Panc1 (cell line): Measurements from ENCODE around the gene CD300LG. TPM values are rescaled to one million over a fixed set of nuclear protein-coding genes. Genes with fewer than 3 reads are reported as not detected.
"Not testable (repeated sequence)": the region's sequence is repeated elsewhere in the genome, so short reads cannot be mapped to it uniquely, and the experiment has no call there.

Experiments
- ATAC-seq: fragments of 200-7000 bp; cut with Tn5 transposase; 2 replicates; pipeline ENCODE4 v1.9.1; 2020; ENCODE audit warnings: mild to moderate bottlenecking, moderate library complexity
- Bru-seq: library from RNA; stranded (reverse); fragments of 400-500 nt; gene quantifications from one replicate; lab custom pipeline; 2021; lab: Mats Ljungman, UMichigan
- BruChase-seq, 2 experiments: library from RNA; stranded (reverse); fragments of 400-500 nt; gene quantifications; one replicate each; lab custom pipeline; 2021; lab: Mats Ljungman, UMichigan
- BruUV-seq: library from RNA; stranded (reverse); fragments of 400-500 nt; replicated peaks from 2 replicates; lab custom pipeline; 2021; lab: Mats Ljungman, UMichigan
- CTCF ChIA-PET: fragments of 300-600 bp; sonication (Branson Sonifier 250); formaldehyde crosslinking; loops from one replicate; lab custom pipeline; 2022; ENCODE audit warnings: antibody characterized with exemption; lab: Charles Lee
- POLR2A ChIA-PET: fragments of 300-600 bp; sonication (Branson Sonifier 250); formaldehyde crosslinking; loops from one replicate; lab custom pipeline; 2022; ENCODE audit warnings: antibody characterized with exemption; lab: Charles Lee
- DNase-seq: peaks from one replicate; pipeline ENCODE4 v3.0.0-alpha.2; 2010; ENCODE audit warnings: low read depth, low spot score
- H3K27ac ChIP-seq: 2 replicates; pipeline ENCODE4 v1.5.1; 2011; ENCODE audit warnings: mild to moderate bottlenecking, low read length, inconsistent platforms
- H3K27me3 ChIP-seq: fragments of 200-500 bp; sonication (Bioruptor generic); 2 replicates; pipeline ENCODE4 v1.6.0; 2014; ENCODE audit warnings: low read length, inconsistent platforms; ENCODE audit not compliant: control insufficient read depth, insufficient read depth
- H3K36me3 ChIP-seq: fragments of 200-500 bp; sonication (Bioruptor generic); 2 replicates; pipeline ENCODE4 v1.5.1; 2014; ENCODE audit warnings: inconsistent platforms, mild to moderate bottlenecking, low read length, moderate library complexity; ENCODE audit not compliant: control insufficient read depth, insufficient read depth
- H3K4me1 ChIP-seq: 2 replicates; pipeline ENCODE4 v1.5.1; 2011; ENCODE audit warnings: inconsistent platforms, mild to moderate bottlenecking, low read length, moderate library complexity; ENCODE audit not compliant: control insufficient read depth, insufficient read depth
- H3K4me3 ChIP-seq, 2 experiments: 2 replicates each; pipeline ENCODE4 v1.5.1; 2011 to 2012; ENCODE audit warnings: low read depth in 2 of 2, low read length in 2 of 2, mild to moderate bottlenecking in 2 of 2, inconsistent platforms in 1 of 2, moderate library complexity in 1 of 2
- H3K9me3 ChIP-seq: fragments of 200-500 bp; sonication (Bioruptor generic); 2 replicates; pipeline ENCODE4 v1.5.1; 2014; ENCODE audit warnings: low read depth, mild to moderate bottlenecking, inconsistent platforms, low read length, moderate library complexity; ENCODE audit not compliant: control insufficient read depth, insufficient read depth
- POLR2AphosphoS5 ChIP-seq: IDR thresholded peaks from 2 replicates; pipeline ENCODE4 v1.6.1; 2012; ENCODE audit warnings: mild to moderate bottlenecking, low read depth, low read length, moderate library complexity
- SIN3A ChIP-seq: IDR thresholded peaks from 2 replicates; pipeline ENCODE4 v1.6.1; 2012; ENCODE audit warnings: low read depth, mild to moderate bottlenecking, low read length, moderate library complexity, borderline replicate concordance; ENCODE audit not compliant: insufficient read depth
- TCF7L2 ChIP-seq: IDR thresholded peaks from 2 replicates; pipeline ENCODE4 v1.6.1; 2011; ENCODE audit warnings: mild to moderate bottlenecking, low read depth, low read length, inconsistent platforms
- in situ Hi-C: cut with HindIII; loops from 2 replicates; pipeline ENCODE4 v1.10.0; 2016; ENCODE audit warnings: low sequenced_read_pairs, low pct_unique_long_range_greater_than_20kb
- intact Hi-C: fragments of 100-400 bp; cut with micrococcal nuclease; formaldehyde crosslinking; loops from one replicate; pipeline ENCODE4 v1.10.0; 2022; ENCODE audit not compliant: unreplicated experiment
- long read RNA-seq: library from polyadenylated mRNA; unstranded; transcript quantifications from one replicate; pipeline ENCODE4 v2.0.0, GENCODE V29; 2021; ENCODE audit not compliant: unreplicated experiment
- polyA plus RNA-seq: library from polyadenylated mRNA; unstranded; fragments of >200 nt; gene quantifications from one replicate; pipeline ENCODE4 v1.2.1, GENCODE V29; 2012; ENCODE audit warnings: missing spikeins; ENCODE audit not compliant: insufficient read length
- total RNA-seq: library from RNA; stranded (reverse); gene quantifications from one replicate; pipeline ENCODE4 v1.2.1, GENCODE V29; 2021; ENCODE audit not compliant: unreplicated experiment
- TF ChIP-seq, protein P1 (sequence below), 2 experiments: IDR thresholded peaks; 2 replicates each; pipeline ENCODE4 v1.6.1; 2011 to 2012; ENCODE audit warnings: low read depth in 2 of 2, control low read depth in 1 of 2, low read length in 1 of 2, mild to moderate bottlenecking in 1 of 2, moderate library complexity in 1 of 2; ENCODE audit not compliant: insufficient read depth in 1 of 2
- TF ChIP-seq, protein P2 (sequence below): fragments of 450-650 bp; IDR thresholded peaks from 2 replicates; pipeline ENCODE4 v1.5.1; 2017; ENCODE audit warnings: mild to moderate bottlenecking

The CD300LG gene, protein sequence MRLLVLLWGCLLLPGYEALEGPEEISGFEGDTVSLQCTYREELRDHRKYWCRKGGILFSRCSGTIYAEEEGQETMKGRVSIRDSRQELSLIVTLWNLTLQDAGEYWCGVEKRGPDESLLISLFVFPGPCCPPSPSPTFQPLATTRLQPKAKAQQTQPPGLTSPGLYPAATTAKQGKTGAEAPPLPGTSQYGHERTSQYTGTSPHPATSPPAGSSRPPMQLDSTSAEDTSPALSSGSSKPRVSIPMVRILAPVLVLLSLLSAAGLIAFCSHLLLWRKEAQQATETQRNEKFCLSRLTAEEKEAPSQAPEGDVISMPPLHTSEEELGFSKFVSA
- total RNA-seq = not detected
- not detected for polyA plus RNA-seq
- not detected for Bru-seq, nascent RNA
- not detected for BruChase-seq, experiment 1, labeled RNA remaining after a 2-hour chase
- not detected for BruChase-seq, experiment 2, labeled RNA remaining after a 6-hour chase
- long read RNA-seq, partial matches to known transcripts = 0 of 1 reads
- long read RNA-seq, other reads (novel, unspliced or antisense) = 1 of 1 reads

DNA sequence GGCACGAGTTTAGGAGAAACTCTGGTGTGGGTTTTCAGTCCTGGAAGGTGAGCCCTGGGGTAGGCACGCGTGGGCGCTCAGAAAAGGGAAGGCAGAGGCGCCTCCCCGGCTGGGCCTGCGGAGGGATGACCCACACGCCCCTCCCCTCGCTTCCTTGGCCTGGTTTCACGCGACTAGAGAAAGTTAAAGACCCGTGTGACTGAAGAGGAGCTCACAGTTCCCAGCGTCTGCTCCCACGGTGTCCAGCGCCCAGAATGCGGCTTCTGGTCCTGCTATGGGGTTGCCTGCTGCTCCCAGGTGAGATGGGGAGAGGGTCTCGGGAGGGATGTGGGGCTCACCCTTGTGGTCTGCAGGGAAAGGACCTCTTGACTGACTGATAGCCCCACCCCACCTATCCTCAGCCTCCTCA, at the start of gene CD300LG:
CD300LG (plus strand) TSS at position 214 of the 409 bp plus-strand sequence; CDS start at position 255, 41 bp downstream.
- H3K9me3 ChIP-seq = no peaks in the 10 kb centered on the region
- no TSS peak for BruUV-seq
- intact Hi-C loops (no loop called here), in situ Hi-C loops (no loop called here)
- no peaks in the 10 kb centered on the region for H3K27me3 ChIP-seq
- CTCF ChIA-PET = no interaction called here
- POLR2A ChIA-PET = no interaction called here
- H3K27ac ChIP-seq = no peak within 1 kb of the TSS
- no peak within 1 kb of the TSS for H3K4me3 ChIP-seq
- ATAC-seq (no peak), DNase-seq (no peak)
- no peaks in the 10 kb centered on the region for H3K36me3 ChIP-seq
- TF ChIP-seq TCF7L2 = no peak
- TF ChIP-seq, protein P1, sequence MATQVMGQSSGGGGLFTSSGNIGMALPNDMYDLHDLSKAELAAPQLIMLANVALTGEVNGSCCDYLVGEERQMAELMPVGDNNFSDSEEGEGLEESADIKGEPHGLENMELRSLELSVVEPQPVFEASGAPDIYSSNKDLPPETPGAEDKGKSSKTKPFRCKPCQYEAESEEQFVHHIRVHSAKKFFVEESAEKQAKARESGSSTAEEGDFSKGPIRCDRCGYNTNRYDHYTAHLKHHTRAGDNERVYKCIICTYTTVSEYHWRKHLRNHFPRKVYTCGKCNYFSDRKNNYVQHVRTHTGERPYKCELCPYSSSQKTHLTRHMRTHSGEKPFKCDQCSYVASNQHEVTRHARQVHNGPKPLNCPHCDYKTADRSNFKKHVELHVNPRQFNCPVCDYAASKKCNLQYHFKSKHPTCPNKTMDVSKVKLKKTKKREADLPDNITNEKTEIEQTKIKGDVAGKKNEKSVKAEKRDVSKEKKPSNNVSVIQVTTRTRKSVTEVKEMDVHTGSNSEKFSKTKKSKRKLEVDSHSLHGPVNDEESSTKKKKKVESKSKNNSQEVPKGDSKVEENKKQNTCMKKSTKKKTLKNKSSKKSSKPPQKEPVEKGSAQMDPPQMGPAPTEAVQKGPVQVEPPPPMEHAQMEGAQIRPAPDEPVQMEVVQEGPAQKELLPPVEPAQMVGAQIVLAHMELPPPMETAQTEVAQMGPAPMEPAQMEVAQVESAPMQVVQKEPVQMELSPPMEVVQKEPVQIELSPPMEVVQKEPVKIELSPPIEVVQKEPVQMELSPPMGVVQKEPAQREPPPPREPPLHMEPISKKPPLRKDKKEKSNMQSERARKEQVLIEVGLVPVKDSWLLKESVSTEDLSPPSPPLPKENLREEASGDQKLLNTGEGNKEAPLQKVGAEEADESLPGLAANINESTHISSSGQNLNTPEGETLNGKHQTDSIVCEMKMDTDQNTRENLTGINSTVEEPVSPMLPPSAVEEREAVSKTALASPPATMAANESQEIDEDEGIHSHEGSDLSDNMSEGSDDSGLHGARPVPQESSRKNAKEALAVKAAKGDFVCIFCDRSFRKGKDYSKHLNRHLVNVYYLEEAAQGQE (IDR thresholded peaks at IDR 0.05; ENCODE audit: insufficient read depth in 1 of 2, low read depth in 2 of 2, low read length in 1 of 2) = no peak
- TF ChIP-seq SIN3A = no peak
- no peak for TF ChIP-seq POLR2AphosphoS5
- TF ChIP-seq, protein P2, sequence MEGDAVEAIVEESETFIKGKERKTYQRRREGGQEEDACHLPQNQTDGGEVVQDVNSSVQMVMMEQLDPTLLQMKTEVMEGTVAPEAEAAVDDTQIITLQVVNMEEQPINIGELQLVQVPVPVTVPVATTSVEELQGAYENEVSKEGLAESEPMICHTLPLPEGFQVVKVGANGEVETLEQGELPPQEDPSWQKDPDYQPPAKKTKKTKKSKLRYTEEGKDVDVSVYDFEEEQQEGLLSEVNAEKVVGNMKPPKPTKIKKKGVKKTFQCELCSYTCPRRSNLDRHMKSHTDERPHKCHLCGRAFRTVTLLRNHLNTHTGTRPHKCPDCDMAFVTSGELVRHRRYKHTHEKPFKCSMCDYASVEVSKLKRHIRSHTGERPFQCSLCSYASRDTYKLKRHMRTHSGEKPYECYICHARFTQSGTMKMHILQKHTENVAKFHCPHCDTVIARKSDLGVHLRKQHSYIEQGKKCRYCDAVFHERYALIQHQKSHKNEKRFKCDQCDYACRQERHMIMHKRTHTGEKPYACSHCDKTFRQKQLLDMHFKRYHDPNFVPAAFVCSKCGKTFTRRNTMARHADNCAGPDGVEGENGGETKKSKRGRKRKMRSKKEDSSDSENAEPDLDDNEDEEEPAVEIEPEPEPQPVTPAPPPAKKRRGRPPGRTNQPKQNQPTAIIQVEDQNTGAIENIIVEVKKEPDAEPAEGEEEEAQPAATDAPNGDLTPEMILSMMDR = no peak
- H3K4me1 ChIP-seq = no peaks in the 10 kb centered on the region

DNA sequence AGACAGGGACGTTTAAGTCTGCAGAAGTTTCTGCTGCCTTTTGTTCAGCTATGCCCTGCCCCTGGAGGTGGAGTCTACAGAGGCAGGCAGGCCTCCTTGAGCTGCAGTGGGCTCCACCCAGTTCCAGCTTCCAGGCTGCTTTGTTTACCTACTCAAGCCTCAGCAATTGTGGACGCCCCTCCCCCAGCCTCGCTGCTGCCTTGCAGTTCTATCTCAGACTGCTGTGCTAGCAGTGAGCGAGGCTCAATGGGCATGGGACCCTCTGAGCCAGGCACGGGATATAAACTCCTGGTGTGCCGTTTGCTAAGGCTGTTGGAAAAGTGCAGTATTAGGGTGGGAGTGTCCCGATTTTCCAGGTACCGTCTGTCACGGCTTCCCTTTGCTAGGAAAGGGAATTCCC, 49.0 kb upstream of the CD300LG start:
- ATAC-seq, DNase-seq, BruUV-seq, intact Hi-C loops, in situ Hi-C loops, CTCF ChIA-PET, H3K27me3 ChIP-seq, POLR2A ChIA-PET, H3K36me3 ChIP-seq, H3K9me3 ChIP-seq, H3K4me1 ChIP-seq, H3K27ac ChIP-seq, H3K4me3 ChIP-seq: not testable (repeated sequence)

DNA sequence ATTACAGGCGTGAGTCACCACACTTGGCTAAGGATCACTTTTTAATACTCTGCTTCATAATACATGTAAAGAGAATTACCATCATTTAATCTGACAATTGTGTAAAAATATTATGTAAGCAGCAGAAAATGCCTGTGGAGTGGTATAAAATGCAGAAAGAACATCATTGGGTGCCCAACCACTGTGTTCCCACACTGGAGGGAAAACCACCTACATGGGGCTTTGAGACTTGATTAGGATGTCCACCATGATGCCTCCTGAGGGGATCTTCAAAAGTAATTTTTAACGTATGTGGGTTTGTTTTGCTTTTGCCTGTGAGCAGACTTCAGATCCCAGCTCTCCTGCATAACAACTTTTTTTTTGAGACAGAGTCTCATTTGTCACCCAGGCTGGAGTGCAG, 47.9 kb upstream of the CD300LG start:
- in situ Hi-C loops (no loop called here), intact Hi-C loops (no loop called here)
- no peaks in the 10 kb centered on the region for H3K27me3 ChIP-seq
- H3K4me3 ChIP-seq = no peak overlapping the region
- no TSS peak for BruUV-seq
- TF ChIP-seq, protein P2 = no peak
- TF ChIP-seq SIN3A (no peak), POLR2AphosphoS5 (no peak), TCF7L2 (no peak)
- TF ChIP-seq, protein P1 (IDR thresholded peaks at IDR 0.05; ENCODE audit: insufficient read depth in 1 of 2, low read depth in 2 of 2, low read length in 1 of 2) = no peak
- no peak overlapping the region for H3K27ac ChIP-seq
- no peak for DNase-seq
- CTCF ChIA-PET = no interaction called here
- H3K36me3 ChIP-seq = no peaks in the 10 kb centered on the region
- ATAC-seq = no peak
- H3K4me1 ChIP-seq = no peaks in the 10 kb centered on the region
- no peaks in the 10 kb centered on the region for H3K9me3 ChIP-seq
- POLR2A ChIA-PET = no interaction called here
